Naive thymus-derived CD4-positive, alpha-beta T cell (primary cell): Measurements from ENCODE around the gene ZNF410. TPM values are rescaled to one million over a fixed set of nuclear protein-coding genes. Genes with fewer than 3 reads are reported as not detected.

Experiments
- ATAC-seq: fragments of 150-1000 bp; cut with Tn5 transposase; 2 replicates; pipeline ENCODE4 v1.10.0; 2021; ENCODE audit warnings: mild to moderate bottlenecking, moderate library complexity
- CTCF ChIA-PET: fragments of 350-600 bp; sonication (Branson Sonifier 250); formaldehyde crosslinking; loops from one replicate; lab custom pipeline; 2021; ENCODE audit warnings: antibody characterized with exemption; lab: Charles Lee
- POLR2A ChIA-PET: fragments of 350-600 bp; sonication (Branson Sonifier 250); formaldehyde crosslinking; loops from one replicate; lab custom pipeline; 2021; ENCODE audit warnings: antibody characterized with exemption, inconsistent platforms; lab: Charles Lee
- DNase-seq, 9 donors: peaks; one replicate each; pipeline versions ENCODE4 v3.0.0 to v3.0.0-alpha.2; 2020 to 2022; ENCODE audit warnings: mixed read lengths in 1 of 9
- H3K27ac ChIP-seq: one replicate; pipeline ENCODE4 v1.7.0; 2013; ENCODE audit warnings: mild to moderate bottlenecking, low read depth, low read length, moderate library complexity
- H3K27me3 ChIP-seq, 2 donors: one replicate each; pipeline ENCODE4 v1.7.0; 2013; ENCODE audit warnings: low read length in 2 of 2, mild to moderate bottlenecking in 2 of 2, moderate library complexity in 2 of 2; ENCODE audit not compliant: control insufficient read depth in 2 of 2, insufficient read depth in 2 of 2
- H3K36me3 ChIP-seq, 3 experiments: 1 replicate in 2 of 3; 2 replicates in 1 of 3; pipeline ENCODE4 v1.7.0; 2013; ENCODE audit warnings: low read length in 3 of 3, mild to moderate bottlenecking in 3 of 3, moderate library complexity in 1 of 3; ENCODE audit not compliant: insufficient read depth in 3 of 3, control insufficient read depth in 2 of 3
- H3K4me1 ChIP-seq, 2 donors: one replicate each; pipeline ENCODE4 v1.7.0; 2013; ENCODE audit warnings: low read length in 2 of 2, mild to moderate bottlenecking in 2 of 2, moderate library complexity in 1 of 2; ENCODE audit not compliant: control insufficient read depth in 2 of 2, insufficient read depth in 2 of 2
- H3K4me3 ChIP-seq: 2 replicates; pipeline ENCODE4 v1.7.0; 2013; ENCODE audit warnings: mild to moderate bottlenecking, low read length
- H3K9me3 ChIP-seq, 3 experiments: 1 replicate in 2 of 3; 2 replicates in 1 of 3; pipeline ENCODE4 v1.7.0; 2013; ENCODE audit warnings: low read length in 3 of 3; ENCODE audit not compliant: control insufficient read depth in 2 of 3
- H3K27ac Mint-ChIP-seq, 9 donors: one replicate each; pipeline ENCODE4 v1.8.0; 2020 to 2022; ENCODE audit warnings: mixed read lengths in 9 of 9, mild to moderate bottlenecking in 8 of 9, moderate library complexity in 5 of 9, inconsistent platforms in 2 of 9
- H3K27me3 Mint-ChIP-seq, 5 donors: one replicate each; pipeline ENCODE4 v1.8.0; 2021 to 2022; ENCODE audit warnings: mixed read lengths in 5 of 5, mild to moderate bottlenecking in 1 of 5
- H3K36me3 Mint-ChIP-seq, 5 donors: one replicate each; pipeline ENCODE4 v1.8.0; 2020 to 2022; ENCODE audit warnings: mixed read lengths in 5 of 5, mild to moderate bottlenecking in 3 of 5, inconsistent platforms in 1 of 5
- H3K4me1 Mint-ChIP-seq, 7 donors: one replicate each; pipeline ENCODE4 v1.8.0; 2020 to 2022; ENCODE audit warnings: mixed read lengths in 7 of 7, mild to moderate bottlenecking in 3 of 7, inconsistent platforms in 1 of 7
- H3K4me3 Mint-ChIP-seq, 10 donors: one replicate each; pipeline ENCODE4 v1.8.0; 2020 to 2022; ENCODE audit warnings: mild to moderate bottlenecking in 10 of 10, mixed read lengths in 10 of 10, moderate library complexity in 6 of 10, inconsistent platforms in 2 of 10
- H3K9me3 Mint-ChIP-seq, 11 donors: one replicate each; pipeline ENCODE4 v1.8.0; 2020 to 2022; ENCODE audit warnings: mixed read lengths in 11 of 11, mild to moderate bottlenecking in 4 of 11, inconsistent platforms in 1 of 11, moderate library complexity in 1 of 11
- intact Hi-C, 2 donors: fragments of 100-400 bp; cut with micrococcal nuclease; formaldehyde crosslinking; loops; one replicate each; pipeline ENCODE4 v1.15.1; 2023
- polyA plus RNA-seq, 2 donors: library from polyadenylated mRNA; unstranded; fragments of 300-500 nt; fragmentation: Illumina TruSeq; gene quantifications; one replicate each; pipeline ENCODE4 v1.2.3, GENCODE V29; 2021
- total RNA-seq, 6 experiments: library from RNA in 5 of 6; stranded (reverse) in 5 of 6; gene quantifications; 1 replicate in 5 of 6; 2 replicates in 1 of 6; pipeline ENCODE4 v1.2.3 and lab custom pipeline; 2021 to 2026

Gene ZNF410
- total and polyA plus RNA-seq, 7 experiments from 2014 or later = 44.8 to 79.7 (median 66.3) TPM

- ChIA-PET POLR2A (interaction anchor here (1.0 kb wide), 1 partner anchor 69 kb away, joined by 3 read pairs; no protein-coding TSS in a partner anchor), CTCF (no interaction called here)
- peaks cover 0 to 2% (median 0%) of the 10 kb centered on the region in 11 donors for H3K9me3 Mint-ChIP-seq
- H3K4me3 ChIP-seq = no peak overlapping the region
- H3K27me3 Mint-ChIP-seq = no peaks in the 10 kb centered on the region
- no peak overlapping the region for H3K27ac ChIP-seq
- no peak for DNase-seq
- H3K4me1 Mint-ChIP-seq = peaks cover 5 to 26% (median 23%) of the 10 kb centered on the region in 7 donors
- ATAC-seq = no peak
- H3K36me3 ChIP-seq = peaks cover 5 to 41% (median 18%) of the 10 kb centered on the region in 3 experiments
- H3K27me3 ChIP-seq = no peaks in the 10 kb centered on the region
- peaks cover 0 to 24% (median 7%) of the 10 kb centered on the region in 5 donors for H3K36me3 Mint-ChIP-seq
- H3K27ac Mint-ChIP-seq = no peak overlapping the region
- no peaks in the 10 kb centered on the region for H3K9me3 ChIP-seq
- intact Hi-C loops = no loop called here
- H3K4me3 Mint-ChIP-seq = no peak overlapping the region
- H3K4me1 ChIP-seq = peaks cover 0 to 4% of the 10 kb centered on the region in 2 donors
Measured at GRCh38 chr14:73953731-73954130, 67.1 kb downstream of the ZNF410 start.

GRCh38 chr14:73955674-73956073 is 69.0 kb downstream of the ZNF410 start:
- intact Hi-C loops = no loop called here
- ATAC-seq (no peak), DNase-seq (no peak)
- Histone ChIP-seq H3K9me3 (no peaks in the 10 kb centered on the region), H3K4me1 (peaks cover 0 to 3% of the 10 kb centered on the region in 2 donors), H3K36me3 (peaks cover 6 to 60% (median 24%) of the 10 kb centered on the region in 3 experiments), H3K27me3 (no peaks in the 10 kb centered on the region), H3K27ac (no peak overlapping the region), H3K4me3 (no peak overlapping the region)
- POLR2A ChIA-PET = no interaction called here
- H3K4me3 Mint-ChIP-seq = no peak overlapping the region
- peaks cover 5 to 18% (median 11%) of the 10 kb centered on the region in 7 donors for H3K4me1 Mint-ChIP-seq
- peak overlapping the region in 1 of 9 donors; percentile 25 for H3K27ac Mint-ChIP-seq
- no peaks in the 10 kb centered on the region for H3K27me3 Mint-ChIP-seq
- CTCF ChIA-PET = no interaction called here
- H3K9me3 Mint-ChIP-seq = peaks cover 0 to 2% (median 0%) of the 10 kb centered on the region in 11 donors
- peaks cover 5 to 37% (median 13%) of the 10 kb centered on the region in 5 donors for H3K36me3 Mint-ChIP-seq

GRCh38 chr14:73958591-73958990 is 71.9 kb downstream of the ZNF410 start:
- H3K36me3 Mint-ChIP-seq = peaks cover 12 to 47% (median 16%) of the 10 kb centered on the region in 5 donors
- intact Hi-C loops = no loop called here
- POLR2A ChIA-PET = interaction anchor here (0.6 to 0.8 kb wide), 2 partner anchors 23 to 274 kb away, joined by 3 read pairs; no protein-coding TSS in a partner anchor
- peaks cover 0 to 6% (median 0%) of the 10 kb centered on the region in 7 donors for H3K4me1 Mint-ChIP-seq
- no peak overlapping the region for H3K4me3 Mint-ChIP-seq
- Histone ChIP-seq H3K36me3 (peaks cover 9 to 83% (median 24%) of the 10 kb centered on the region in 3 experiments), H3K27ac (no peak overlapping the region), H3K4me1 (no peaks in the 10 kb centered on the region), H3K9me3 (no peaks in the 10 kb centered on the region), H3K4me3 (no peak overlapping the region), H3K27me3 (no peaks in the 10 kb centered on the region)
- no peak for ATAC-seq
- H3K27me3 Mint-ChIP-seq = no peaks in the 10 kb centered on the region
- peak overlapping the region in 1 of 9 donors; percentile 61 for H3K27ac Mint-ChIP-seq
- CTCF ChIA-PET = no interaction called here
- H3K9me3 Mint-ChIP-seq = no peaks in the 10 kb centered on the region
- no peak for DNase-seq

- peaks cover 10 to 47% (median 12%) of the 10 kb centered on the region in 5 donors for H3K36me3 Mint-ChIP-seq
- ChIA-PET CTCF (no interaction called here), POLR2A (interaction anchor here (1.0 kb wide), 1 partner anchor 11 kb away, joined by 3 read pairs; the partner anchor contains the start of genes COQ6 and FAM161B)
- no peak for DNase-seq
- H3K27ac Mint-ChIP-seq = no peak overlapping the region
- Histone ChIP-seq H3K27ac (no peak overlapping the region), H3K36me3 (peaks cover 4 to 70% (median 15%) of the 10 kb centered on the region in 3 experiments), H3K4me3 (no peak overlapping the region), H3K9me3 (no peaks in the 10 kb centered on the region), H3K4me1 (no peaks in the 10 kb centered on the region), H3K27me3 (no peaks in the 10 kb centered on the region)
- no peaks in the 10 kb centered on the region for H3K9me3 Mint-ChIP-seq
- no peak overlapping the region for H3K4me3 Mint-ChIP-seq
- H3K4me1 Mint-ChIP-seq = no peaks in the 10 kb centered on the region
- ATAC-seq = no peak
- no peaks in the 10 kb centered on the region for H3K27me3 Mint-ChIP-seq
- intact Hi-C loops = no loop called here
Measured at GRCh38 chr14:73961192-73961591, 74.5 kb downstream of the ZNF410 start.

- no peak overlapping the region for H3K4me3 Mint-ChIP-seq
- H3K9me3 Mint-ChIP-seq = no peaks in the 10 kb centered on the region
- intact Hi-C loops = no loop called here
- H3K27me3 ChIP-seq = no peaks in the 10 kb centered on the region
- ATAC-seq (no peak), DNase-seq (no peak)
- H3K4me1 ChIP-seq = no peaks in the 10 kb centered on the region
- ChIA-PET POLR2A (interaction anchor here (1.2 kb wide), 1 partner anchor 15 kb away, joined by 5 read pairs; the partner anchor contains the start of genes COQ6 and FAM161B), CTCF (no interaction called here)
- peak overlapping the region in 5 of 9 donors; percentile 34 to 76 (median 56) for H3K27ac Mint-ChIP-seq
- no peaks in the 10 kb centered on the region for H3K27me3 Mint-ChIP-seq
- peaks cover 8 to 39% (median 10%) of the 10 kb centered on the region in 5 donors for H3K36me3 Mint-ChIP-seq
- peaks cover 4 to 42% (median 4%) of the 10 kb centered on the region in 3 experiments for H3K36me3 ChIP-seq
- no peaks in the 10 kb centered on the region for H3K9me3 ChIP-seq
- no peak overlapping the region for H3K27ac ChIP-seq
- H3K4me3 ChIP-seq = no peak overlapping the region
- H3K4me1 Mint-ChIP-seq = no peaks in the 10 kb centered on the region
Measured at GRCh38 chr14:73965216-73965615, 78.6 kb downstream of the ZNF410 start.

- intact Hi-C loops = no loop called here
- ATAC-seq (no peak), DNase-seq (no peak)
- H3K4me3 ChIP-seq = no peak overlapping the region
- Mint-ChIP-seq H3K4me3 (no peak overlapping the region), H3K27me3 (no peaks in the 10 kb centered on the region), H3K9me3 (no peaks in the 10 kb centered on the region), H3K36me3 (peaks cover 0 to 25% (median 0%) of the 10 kb centered on the region in 5 donors), H3K4me1 (no peaks in the 10 kb centered on the region), H3K27ac (peak overlapping the region in 1 of 9 donors; percentile 58)
- no peaks in the 10 kb centered on the region for H3K4me1 ChIP-seq
- ChIA-PET CTCF (no interaction called here), POLR2A (no interaction called here)
- no peak overlapping the region for H3K27ac ChIP-seq
- no peaks in the 10 kb centered on the region for H3K9me3 ChIP-seq
- peaks cover 0 to 16% (median 0%) of the 10 kb centered on the region in 3 experiments for H3K36me3 ChIP-seq
- no peaks in the 10 kb centered on the region for H3K27me3 ChIP-seq
Measured at GRCh38 chr14:73968885-73969284, 82.2 kb downstream of the ZNF410 start.

- H3K27me3 ChIP-seq = no peaks in the 10 kb centered on the region
- H3K9me3 ChIP-seq = no peaks in the 10 kb centered on the region
- Mint-ChIP-seq H3K27ac (no peak overlapping the region), H3K4me1 (no peaks in the 10 kb centered on the region), H3K9me3 (no peaks in the 10 kb centered on the region), H3K4me3 (no peak overlapping the region), H3K36me3 (peaks cover 0 to 23% (median 0%) of the 10 kb centered on the region in 5 donors), H3K27me3 (no peaks in the 10 kb centered on the region)
- no peak for ATAC-seq
- H3K36me3 ChIP-seq = peaks cover 0 to 24% (median 0%) of the 10 kb centered on the region in 3 experiments
- no peak overlapping the region for H3K27ac ChIP-seq
- no peak overlapping the region for H3K4me3 ChIP-seq
- no peak for DNase-seq
- POLR2A ChIA-PET = no interaction called here
- H3K4me1 ChIP-seq = no peaks in the 10 kb centered on the region
- intact Hi-C loops = no loop called here
- CTCF ChIA-PET = no interaction called here
Measured at GRCh38 chr14:73973497-73973896, 86.8 kb downstream of the ZNF410 start.
